Measurements from ENCODE around the gene THEM5. TPM values are rescaled to one million over a fixed set of nuclear protein-coding genes. Genes with fewer than 3 reads are reported as not detected.

Gene THEM5
- polyA plus RNA-seq, 3 donors: not detected

DNA sequence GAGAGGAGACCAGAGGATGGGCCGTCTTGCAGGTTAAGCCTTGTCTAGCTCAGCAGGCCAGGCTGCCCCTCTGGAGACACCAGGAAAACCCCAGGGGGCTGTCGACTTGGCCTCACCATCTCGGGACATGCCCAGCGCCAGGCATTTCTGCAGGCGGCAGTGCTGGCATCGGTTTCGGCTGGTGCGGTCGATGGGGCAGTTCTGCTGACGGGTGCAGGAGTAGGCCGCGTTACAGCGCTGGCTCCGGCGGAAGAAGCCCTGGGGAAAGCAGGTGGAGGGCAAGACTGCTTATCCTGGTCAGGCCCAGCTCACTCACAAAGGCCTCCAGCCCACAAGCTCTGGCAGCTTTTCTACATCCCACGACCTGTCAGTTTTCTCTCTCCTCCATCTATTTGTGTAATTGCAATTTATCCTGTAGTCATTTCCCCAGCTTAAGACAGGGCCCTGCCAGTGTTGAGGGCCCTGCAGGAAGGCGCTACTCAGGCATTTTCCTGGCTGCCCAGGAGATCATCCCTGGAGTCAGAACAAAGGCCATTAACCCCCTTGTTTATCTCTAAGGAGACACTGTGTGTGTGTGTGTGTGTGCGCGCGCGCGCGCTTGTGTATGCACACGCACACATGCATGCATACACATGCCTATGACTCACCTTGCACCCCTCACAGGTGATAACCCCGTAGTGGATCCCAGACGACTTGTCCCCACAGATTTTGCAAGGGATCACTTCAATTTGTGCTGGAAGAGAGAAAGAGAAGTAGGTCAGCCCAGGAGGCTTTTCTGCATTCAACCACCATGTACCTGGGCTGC is 36.8 kb downstream of the THEM5 start:
- Histone ChIP-seq H3K4me1 (ENCODE audit: control insufficient read depth in 1 of 2, insufficient read depth in 2 of 2, low read length in 2 of 2) (peaks cover 8 to 10% of the 10 kb centered on the region in 2 donors), H2AFZ (ENCODE audit: insufficient read depth, low read depth, low read length, poor library complexity, severe bottlenecking) (no peak overlapping the region), H3K4me3 (replicated peaks in 1 of 3; ENCODE audit: low read depth in 2 of 3, low read length in 3 of 3) (no peak overlapping the region), H3K9ac (ENCODE audit: insufficient read depth, low read length, poor library complexity, severe bottlenecking) (no peak overlapping the region), H4K20me1 (ENCODE audit: insufficient read depth, low read length) (no peaks in the 10 kb centered on the region), H3K4me2 (replicated peaks; ENCODE audit: extremely low read depth, low read length, poor library complexity, severe bottlenecking) (no peak overlapping the region), H3K27ac (ENCODE audit: low read depth in 1 of 2, low read length in 2 of 2) (no peak overlapping the region), H3K9me3 (replicated peaks in 1 of 2; ENCODE audit: control insufficient read depth in 1 of 2, insufficient read depth in 1 of 2, low read length in 2 of 2) (no peaks in the 10 kb centered on the region), H3K36me3 (replicated peaks in 1 of 2; ENCODE audit: control insufficient read depth in 1 of 2, insufficient read depth in 2 of 2, low read length in 2 of 2) (no peaks in the 10 kb centered on the region), H3K79me2 (ENCODE audit: insufficient read depth, low read length) (no peaks in the 10 kb centered on the region), H3K27me3 (ENCODE audit: control insufficient read depth in 2 of 2, insufficient read depth in 2 of 2, low read length in 2 of 2) (no peaks in the 10 kb centered on the region)
- Mint-ChIP-seq H3K4me1 (peaks cover 16% of the 10 kb centered on the region), H3K36me3 (no peaks in the 10 kb centered on the region), H3K4me3 (no peak overlapping the region), H3K27ac (no peak overlapping the region), H3K9me3 (no peaks in the 10 kb centered on the region), H3K27me3 (ENCODE audit: low read depth in 3 of 3) (peaks cover 13 to 18% (median 14%) of the 10 kb centered on the region in 3 donors)
- intact Hi-C loops (cut with micrococcal nuclease): no loop called here
- no peak for TF ChIP-seq CTCF (IDR thresholded peaks at IDR 0.05)
- DNase-seq: no peak
- 98% methylated on average over 10 of the region's 26 CpGs for WGBS (ENCODE audit: insufficient coverage)

DNA sequence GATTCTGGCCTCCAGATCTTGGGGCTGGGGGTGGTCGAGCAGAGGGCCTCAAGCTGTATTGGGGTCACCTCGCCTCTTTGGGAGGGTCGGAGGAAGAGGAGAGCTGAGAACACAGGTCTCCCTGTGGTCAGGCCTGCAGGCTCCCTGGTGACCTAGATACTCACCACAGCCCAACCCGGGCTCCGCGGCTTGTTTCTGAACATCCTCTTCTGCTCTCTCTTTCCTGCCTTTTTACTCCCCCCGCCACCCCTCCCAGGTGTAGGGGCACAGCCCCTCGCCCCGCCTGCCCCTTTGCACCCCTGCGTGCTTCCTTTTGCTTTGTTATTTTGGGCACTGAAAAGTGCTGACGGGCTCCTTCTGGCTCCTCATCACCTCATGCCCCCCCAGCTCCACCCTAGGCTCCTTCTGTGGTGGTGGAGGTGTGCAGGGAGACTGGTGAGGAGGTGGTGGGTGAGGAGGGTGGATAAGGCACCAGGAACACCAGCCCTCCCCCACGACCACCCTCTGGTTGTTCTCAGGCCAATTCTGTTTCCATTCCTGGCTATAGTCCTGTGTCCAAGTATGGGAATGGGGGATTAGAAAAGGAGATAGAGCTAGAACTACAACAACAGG is 37.7 kb downstream of the THEM5 start:
- Histone ChIP-seq H3K4me3 (replicated peaks in 1 of 3; ENCODE audit: low read depth in 2 of 3, low read length in 3 of 3) (no peak overlapping the region), H3K27ac (ENCODE audit: low read depth in 1 of 2, low read length in 2 of 2) (no peak overlapping the region)

More for the DNA sequence above, 37.7 kb downstream of the THEM5 start:
- no peaks in the 10 kb centered on the region for H4K20me1 ChIP-seq (ENCODE audit: insufficient read depth, low read length)
- H3K79me2 ChIP-seq (ENCODE audit: insufficient read depth, low read length): no peaks in the 10 kb centered on the region
- Mint-ChIP-seq H3K9me3 (no peaks in the 10 kb centered on the region), H3K4me1 (peaks cover 16% of the 10 kb centered on the region), H3K27me3 (ENCODE audit: low read depth in 3 of 3) (peaks cover 13 to 19% (median 14%) of the 10 kb centered on the region in 3 donors), H3K36me3 (no peaks in the 10 kb centered on the region), H3K4me3 (no peak overlapping the region), H3K27ac (no peak overlapping the region)
- intact Hi-C loops (cut with micrococcal nuclease): no loop called here
- peak overlapping the region; percentile 17 for H2AFZ ChIP-seq (ENCODE audit: insufficient read depth, low read depth, low read length, poor library complexity, severe bottlenecking)
- no peak overlapping the region for H3K4me2 ChIP-seq (replicated peaks; ENCODE audit: extremely low read depth, low read length, poor library complexity, severe bottlenecking)
- no peak for DNase-seq
- H3K9ac ChIP-seq (ENCODE audit: insufficient read depth, low read length, poor library complexity, severe bottlenecking): no peak overlapping the region
- H3K27me3 ChIP-seq (ENCODE audit: control insufficient read depth in 2 of 2, insufficient read depth in 2 of 2, low read length in 2 of 2): no peaks in the 10 kb centered on the region
- no peaks in the 10 kb centered on the region for H3K9me3 ChIP-seq (replicated peaks in 1 of 2; ENCODE audit: control insufficient read depth in 1 of 2, insufficient read depth in 1 of 2, low read length in 2 of 2)
- peaks cover 8 to 10% of the 10 kb centered on the region in 2 donors for H3K4me1 ChIP-seq (ENCODE audit: control insufficient read depth in 1 of 2, insufficient read depth in 2 of 2, low read length in 2 of 2)
- no peaks in the 10 kb centered on the region for H3K36me3 ChIP-seq (replicated peaks in 1 of 2; ENCODE audit: control insufficient read depth in 1 of 2, insufficient read depth in 2 of 2, low read length in 2 of 2)
- no peak for TF ChIP-seq CTCF (IDR thresholded peaks at IDR 0.05)
- WGBS (ENCODE audit: insufficient coverage): no CpG with 5 or more reads among the region's 12 CpGs
